ENCODE measurements around the gene JUNB.

The JUNB gene

GRCh38 chr19:12786141-12786870 lies 5.0 kb upstream of the JUNB start:
- peak; percentile 15 for DNase-seq (ENCODE audit: low spot score)
- TF ChIP-seq CTCF (IDR thresholded peaks at IDR 0.05; ENCODE audit: extremely low read depth, missing control alignments) = no peak

- no peak for TF ChIP-seq CTCF (IDR thresholded peaks at IDR 0.05; ENCODE audit: extremely low read depth, missing control alignments)
- no peak for DNase-seq (ENCODE audit: low spot score)
These were observed 4.3 kb upstream of the JUNB start for GRCh38 chr19:12786952-12787351.

GRCh38 chr19:12787458-12787857 lies 3.8 kb upstream of the JUNB start:
- TF ChIP-seq CTCF (IDR thresholded peaks at IDR 0.05; ENCODE audit: extremely low read depth, missing control alignments) = no peak
- DNase-seq (ENCODE audit: low spot score) = no peak

- no peak for TF ChIP-seq CTCF (IDR thresholded peaks at IDR 0.05; ENCODE audit: extremely low read depth, missing control alignments)
- DNase-seq (ENCODE audit: low spot score) = no peak
These were observed 3.1 kb upstream of the JUNB start for GRCh38 chr19:12788042-12788681.

GRCh38 chr19:12788682-12789097 lies 2.6 kb upstream of the JUNB start:
- no peak for TF ChIP-seq CTCF (IDR thresholded peaks at IDR 0.05; ENCODE audit: extremely low read depth, missing control alignments)
- peak; percentile 86 for DNase-seq (ENCODE audit: low spot score)

- DNase-seq (ENCODE audit: low spot score) = no peak
- no peak for TF ChIP-seq CTCF (IDR thresholded peaks at IDR 0.05; ENCODE audit: extremely low read depth, missing control alignments)
These were observed 2.0 kb upstream of the JUNB start for GRCh38 chr19:12789098-12789903.
